H9 (cell line): ENCODE measurements around the gene HPCAL1. TPM values are rescaled to one million over a fixed set of nuclear protein-coding genes. Genes with fewer than 3 reads are reported as not detected.

Experiments
- DNase-seq: peaks from one replicate; pipeline ENCODE4 v3.0.0-alpha.2; 2017
- H2AFZ ChIP-seq: one replicate; pipeline ENCODE4 v1.6.1; 2013; ENCODE audit warnings: mild to moderate bottlenecking, low read length, control low read depth, moderate library complexity
- H2AK5ac ChIP-seq: 2 replicates; pipeline ENCODE4 v1.6.1; 2013; ENCODE audit warnings: low read length, control low read depth, mixed read lengths; ENCODE audit not compliant: insufficient read length
- H2BK120ac ChIP-seq: one replicate; pipeline ENCODE4 v1.6.1; 2013; ENCODE audit warnings: low read depth, mild to moderate bottlenecking, low read length, control low read depth, inconsistent platforms; ENCODE audit not compliant: poor library complexity, severe bottlenecking
- H2BK12ac ChIP-seq: 2 replicates; pipeline ENCODE4 v1.6.1; 2013; ENCODE audit warnings: low read length, control low read depth, mixed read lengths, low read depth; ENCODE audit not compliant: insufficient read length
- H2BK15ac ChIP-seq: 2 replicates; pipeline ENCODE4 v1.6.1; 2013; ENCODE audit warnings: low read depth, low read length, control low read depth
- H2BK20ac ChIP-seq: one replicate; pipeline ENCODE4 v1.6.1; 2013; ENCODE audit warnings: low read depth, mild to moderate bottlenecking, low read length, control low read depth, inconsistent platforms; ENCODE audit not compliant: poor library complexity, severe bottlenecking
- H2BK5ac ChIP-seq: 2 replicates; pipeline ENCODE4 v1.6.1; 2013; ENCODE audit warnings: low read length, control low read depth, mixed read lengths; ENCODE audit not compliant: insufficient read length
- H3K14ac ChIP-seq: 2 replicates; pipeline ENCODE4 v1.6.1; 2013; ENCODE audit warnings: low read length, control low read depth; ENCODE audit not compliant: insufficient read depth
- H3K18ac ChIP-seq: 2 replicates; pipeline ENCODE4 v1.6.1; 2013; ENCODE audit warnings: low read depth, mild to moderate bottlenecking, mixed read lengths, low read length, control low read depth; ENCODE audit not compliant: insufficient read length
- H3K23ac ChIP-seq: 2 replicates; pipeline ENCODE4 v1.6.1; 2013; ENCODE audit warnings: low read length, control low read depth, mixed read lengths, low read depth; ENCODE audit not compliant: insufficient read length
- H3K23me2 ChIP-seq: 2 replicates; pipeline ENCODE4 v1.6.1; 2013; ENCODE audit warnings: low read depth, mild to moderate bottlenecking, mixed read lengths, low read length, control low read depth; ENCODE audit not compliant: insufficient read length, poor library complexity, severe bottlenecking
- H3K27ac ChIP-seq: 2 replicates; pipeline ENCODE4 v1.5.1; 2013; ENCODE audit warnings: low read length, control low read depth, mixed read lengths, low read depth; ENCODE audit not compliant: insufficient read length
- H3K27me3 ChIP-seq: 2 replicates; pipeline ENCODE4 v1.6.1; 2013; ENCODE audit warnings: low read length, control low read depth, inconsistent platforms; ENCODE audit not compliant: insufficient read depth
- H3K4ac ChIP-seq: 2 replicates; pipeline ENCODE4 v1.6.1; 2013; ENCODE audit warnings: low read depth, mild to moderate bottlenecking, control low read depth, inconsistent platforms, low read length, moderate library complexity
- H3K4me1 ChIP-seq: 2 replicates; pipeline ENCODE4 v1.6.1; 2013; ENCODE audit warnings: low read length, control low read depth, inconsistent platforms; ENCODE audit not compliant: insufficient read depth
- H3K4me2 ChIP-seq: 2 replicates; pipeline ENCODE4 v1.6.1; 2013; ENCODE audit warnings: low read length, control low read depth, mixed read lengths; ENCODE audit not compliant: insufficient read length, insufficient read depth
- H3K56ac ChIP-seq: 2 replicates; pipeline ENCODE4 v1.6.1; 2013; ENCODE audit warnings: low read depth, mild to moderate bottlenecking, mixed read lengths, low read length, control low read depth; ENCODE audit not compliant: insufficient read length
- H3K79me1 ChIP-seq: 2 replicates; pipeline ENCODE4 v1.6.1; 2013; ENCODE audit warnings: low read depth, mild to moderate bottlenecking, moderate library complexity, low read length, control low read depth, inconsistent platforms; ENCODE audit not compliant: insufficient read depth, poor library complexity, severe bottlenecking
- H3K79me2 ChIP-seq: 2 replicates; pipeline ENCODE4 v1.6.1; 2013; ENCODE audit warnings: low read length, control low read depth, inconsistent platforms; ENCODE audit not compliant: insufficient read depth
- H3K9ac ChIP-seq: 2 replicates; pipeline ENCODE4 v1.6.1; 2013; ENCODE audit warnings: low read length, control low read depth, mixed read lengths; ENCODE audit not compliant: insufficient read length; ENCODE audit errors: extremely low read depth
- H3K9me3 ChIP-seq: one replicate; pipeline ENCODE4 v1.6.1; 2013; ENCODE audit warnings: low read depth, low read length, inconsistent platforms; ENCODE audit not compliant: control insufficient read depth
- H3T11ph ChIP-seq: one replicate; pipeline ENCODE4 v1.6.1; 2013; ENCODE audit warnings: mild to moderate bottlenecking, low read length, control low read depth, inconsistent platforms
- H4K20me1 ChIP-seq: one replicate; pipeline ENCODE4 v1.6.1; 2013; ENCODE audit not compliant: control insufficient read depth, insufficient read length, insufficient read depth
- H4K5ac ChIP-seq: 2 replicates; pipeline ENCODE4 v1.6.1; 2013; ENCODE audit warnings: low read depth, mild to moderate bottlenecking, mixed read lengths, low read length, control low read depth; ENCODE audit not compliant: insufficient read length
- H4K8ac ChIP-seq: replicated peaks from 2 replicates; pipeline ENCODE4 v1.6.1; 2013; ENCODE audit warnings: low read length, control low read depth, mixed read lengths, low read depth; ENCODE audit not compliant: insufficient read length
- H4K91ac ChIP-seq: 2 replicates; pipeline ENCODE4 v1.6.1; 2013; ENCODE audit warnings: low read depth, mild to moderate bottlenecking, moderate library complexity, mixed read lengths, low read length, control low read depth; ENCODE audit not compliant: insufficient read length
- H3K27ac Mint-ChIP-seq, 3 experiments: 2 replicates in 2 of 3; 3 replicates in 1 of 3; pipeline ENCODE4 v1.8.0; 2020 to 2021; ENCODE audit warnings: mixed read lengths in 3 of 3, mild to moderate bottlenecking in 1 of 3, moderate library complexity in 1 of 3
- H3K27me3 Mint-ChIP-seq: 2 replicates; pipeline ENCODE4 v1.8.0; 2021; ENCODE audit warnings: low read depth, mild to moderate bottlenecking, moderate library complexity, mixed read lengths
- H3K36me3 Mint-ChIP-seq, 3 experiments: 2 replicates in 2 of 3; 3 replicates in 1 of 3; pipeline ENCODE4 v1.8.0; 2020 to 2021; ENCODE audit warnings: low read depth in 3 of 3, mixed read lengths in 3 of 3; ENCODE audit not compliant: insufficient read depth in 1 of 3
- H3K4me1 Mint-ChIP-seq, 2 experiments: 2 replicates each; pipeline ENCODE4 v1.8.0; 2020; ENCODE audit warnings: mixed read lengths in 2 of 2
- H3K4me3 Mint-ChIP-seq, 2 experiments: 2 replicates in 1 of 2; 3 replicates in 1 of 2; pipeline ENCODE4 v1.8.0; 2020 to 2021; ENCODE audit warnings: mild to moderate bottlenecking in 2 of 2, mixed read lengths in 2 of 2, moderate library complexity in 1 of 2
- H3K9me3 Mint-ChIP-seq, 2 experiments: 2 replicates in 1 of 2; 3 replicates in 1 of 2; pipeline ENCODE4 v1.8.0; 2020; ENCODE audit warnings: mild to moderate bottlenecking in 2 of 2, mixed read lengths in 2 of 2, moderate library complexity in 1 of 2
- WGBS: extraction: QIAGEN DNeasy Blood & Tissue Kit; methylation state at CpG from one replicate; pipeline ENCODE4 v1.1.7; 2013; ENCODE audit warnings: missing lambda C conversion rate, low lambda C conversion rate, mixed read lengths; ENCODE audit not compliant: insufficient read length; ENCODE audit errors: extremely low coverage; 5-methylcytosine and 5-hydroxymethylcytosine counted together
- total RNA-seq: library from RNA; stranded (reverse); gene quantifications from 2 replicates; pipeline ENCODE4 v1.2.1, GENCODE V29; 2021
- TF ChIP-seq, protein P1 (sequence below): fragments of 200-600 bp; sonication (generic); conservative IDR thresholded peaks from 3 replicates; pipeline ENCODE4 v1.8.0; 2021; ENCODE audit warnings: antibody characterized with exemption, mild to moderate bottlenecking

The HPCAL1 gene
- total RNA-seq, 1 experiment from 2014 or later, result 4.7 TPM

DNA sequence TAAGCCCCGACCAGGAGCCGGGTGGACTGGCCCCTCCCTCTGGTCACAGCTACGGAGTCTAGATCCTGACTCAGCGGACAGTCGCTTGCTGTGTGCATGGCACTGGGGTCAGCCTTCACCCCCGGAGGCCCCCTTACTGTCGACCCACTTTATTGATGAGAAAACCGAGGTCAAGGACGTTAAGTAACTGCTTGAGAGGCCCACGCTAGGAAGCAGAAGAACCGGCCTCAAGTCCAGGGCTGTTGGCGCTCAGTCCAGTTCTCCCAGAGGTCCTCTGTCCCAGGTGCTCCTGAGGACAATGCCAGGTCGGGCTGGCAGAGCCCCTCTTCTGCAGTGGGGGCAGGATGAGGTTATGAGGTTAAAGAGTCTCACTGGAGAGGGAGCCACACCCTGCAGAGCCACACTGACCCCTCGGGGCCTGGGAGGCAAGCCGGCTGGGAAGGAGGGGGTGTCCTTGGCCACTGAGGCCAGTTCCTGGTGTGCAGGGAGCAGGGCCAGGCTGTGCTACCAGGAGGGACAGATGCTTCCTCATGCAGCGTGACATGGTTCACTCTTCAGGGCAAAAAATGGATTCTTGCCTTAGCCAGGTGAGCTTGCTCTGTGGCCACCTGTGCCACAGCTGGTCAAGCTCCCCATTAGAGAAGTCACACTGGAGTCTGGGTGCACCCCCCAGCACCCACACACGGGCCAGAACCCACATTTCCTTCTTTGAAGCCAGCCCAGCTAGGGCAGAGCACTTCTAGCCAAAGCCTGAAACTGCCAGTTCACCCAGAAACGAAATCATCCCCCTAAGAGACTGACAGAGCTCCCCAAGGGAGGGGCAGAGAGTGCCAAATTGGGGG is 47.3 kb upstream of the HPCAL1 start:
- Mint-ChIP-seq H3K27me3 (peaks cover 3% of the 10 kb centered on the region), H3K4me1 (peaks cover 0 to 5% of the 10 kb centered on the region in 2 experiments; a peak in 2 of 4 replicates), H3K36me3 (no peaks in the 10 kb centered on the region; a peak in 1 of 7 replicates), H3K9me3 (peaks cover 0 to 5% of the 10 kb centered on the region in 2 experiments; a peak in 3 of 5 replicates), H3K4me3 (no peak overlapping the region), H3K27ac (no peak overlapping the region)
- no peaks in the 10 kb centered on the region for H4K20me1 ChIP-seq
- no peak overlapping the region for H3K14ac ChIP-seq
- no peak overlapping the region for H3T11ph ChIP-seq
- no peaks in the 10 kb centered on the region for H3K27me3 ChIP-seq
- H2BK15ac ChIP-seq, result no peak overlapping the region
- TF ChIP-seq, protein P1, sequence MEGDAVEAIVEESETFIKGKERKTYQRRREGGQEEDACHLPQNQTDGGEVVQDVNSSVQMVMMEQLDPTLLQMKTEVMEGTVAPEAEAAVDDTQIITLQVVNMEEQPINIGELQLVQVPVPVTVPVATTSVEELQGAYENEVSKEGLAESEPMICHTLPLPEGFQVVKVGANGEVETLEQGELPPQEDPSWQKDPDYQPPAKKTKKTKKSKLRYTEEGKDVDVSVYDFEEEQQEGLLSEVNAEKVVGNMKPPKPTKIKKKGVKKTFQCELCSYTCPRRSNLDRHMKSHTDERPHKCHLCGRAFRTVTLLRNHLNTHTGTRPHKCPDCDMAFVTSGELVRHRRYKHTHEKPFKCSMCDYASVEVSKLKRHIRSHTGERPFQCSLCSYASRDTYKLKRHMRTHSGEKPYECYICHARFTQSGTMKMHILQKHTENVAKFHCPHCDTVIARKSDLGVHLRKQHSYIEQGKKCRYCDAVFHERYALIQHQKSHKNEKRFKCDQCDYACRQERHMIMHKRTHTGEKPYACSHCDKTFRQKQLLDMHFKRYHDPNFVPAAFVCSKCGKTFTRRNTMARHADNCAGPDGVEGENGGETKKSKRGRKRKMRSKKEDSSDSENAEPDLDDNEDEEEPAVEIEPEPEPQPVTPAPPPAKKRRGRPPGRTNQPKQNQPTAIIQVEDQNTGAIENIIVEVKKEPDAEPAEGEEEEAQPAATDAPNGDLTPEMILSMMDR, result no peak
- no peak overlapping the region for H3K56ac ChIP-seq
- H2BK120ac ChIP-seq, result no peak overlapping the region
- no peak for DNase-seq
- H3K9ac ChIP-seq, result no peak overlapping the region
- no peak overlapping the region for H3K23ac ChIP-seq
- no peaks in the 10 kb centered on the region for H3K79me2 ChIP-seq
- H3K9me3 ChIP-seq, result no peaks in the 10 kb centered on the region
- no peak overlapping the region for H3K27ac ChIP-seq
- no peak overlapping the region for H2BK20ac ChIP-seq
- no peak overlapping the region for H4K8ac ChIP-seq
- H2AK5ac ChIP-seq, result no peak overlapping the region
- no peak overlapping the region for H3K4ac ChIP-seq
- H4K91ac ChIP-seq, result no peak overlapping the region
- no peaks in the 10 kb centered on the region for H3K79me1 ChIP-seq
- no peak overlapping the region for H3K18ac ChIP-seq
- no CpG with 5 or more reads among the region's 18 CpGs for WGBS
- H3K4me2 ChIP-seq, result no peak overlapping the region
- H4K5ac ChIP-seq, result no peak overlapping the region
- no peaks in the 10 kb centered on the region for H3K23me2 ChIP-seq
- H2BK5ac ChIP-seq, result no peak overlapping the region
- H3K4me1 ChIP-seq, result no peaks in the 10 kb centered on the region
- no peak overlapping the region for H2BK12ac ChIP-seq
- no peak overlapping the region for H2AFZ ChIP-seq
